Measurements from ENCODE around the gene OR2L5. TPM values are rescaled to one million over a fixed set of nuclear protein-coding genes. Genes with fewer than 3 reads are reported as not detected.

Gene OR2L5
- total and polyA plus RNA-seq, 2 of the 13 experiments (the other 11 are each of a cell fraction or from before 2014, with no cell fraction given), result not detected

GRCh38 chr1:247998811-247999210, 14.6 kb upstream of the OR2L5 start (continued):
- no peak for TF ChIP-seq ZNF281 (CRISPR knock-in tag; IDR thresholded peaks at IDR 0.05; ENCODE audit: borderline replicate concordance)
- no peak for TF ChIP-seq ZNF607 (CRISPR knock-in tag; IDR thresholded peaks at IDR 0.05; ENCODE audit: borderline replicate concordance)
- TF ChIP-seq MIER2 (CRISPR knock-in tag; IDR thresholded peaks at IDR 0.05), result no peak
- TF ChIP-seq YEATS2 (CRISPR knock-in tag; IDR thresholded peaks at IDR 0.05; ENCODE audit: borderline replicate concordance), result no peak

- ChIA-PET POLR2A (no interaction called here), CTCF (ENCODE audit: low intra/inter-chr PET ratio, low total read pairs) (no interaction called here)
- H3K27me3 ChIP-seq (ENCODE audit: control insufficient read depth in 1 of 2, insufficient read depth in 2 of 2, low read length in 2 of 2), result no peaks in the 10 kb centered on the region
- no peak overlapping the region for H3K9ac ChIP-seq (ENCODE audit: insufficient read depth, low read depth, low read length)
- no peak overlapping the region for H3K4me3 ChIP-seq (replicated peaks in 1 of 3; ENCODE audit: insufficient read depth in 1 of 3, low read depth in 2 of 3, low read length in 3 of 3)
- peaks cover 77% of the 10 kb centered on the region for H3K9me3 ChIP-seq (ENCODE audit: low read length)
- in situ Hi-C loops (cut with HindIII; ENCODE audit: extremely low pct_ligation_motif_present, low pct_unique_long_range_greater_than_20kb) (no loop called here), intact Hi-C loops (cut with micrococcal nuclease; ENCODE audit: unreplicated experiment) (no loop called here)
- H3K36me3 ChIP-seq (replicated peaks in 1 of 2; ENCODE audit: control insufficient read depth in 1 of 2, insufficient read depth in 2 of 2, low read length in 2 of 2), result no peaks in the 10 kb centered on the region
- H3K4me2 ChIP-seq (ENCODE audit: low read depth, low read length), result no peak overlapping the region
- H2AFZ ChIP-seq (ENCODE audit: low read length), result no peak overlapping the region
- 4% methylated on average over 1 of the region's 1 CpG for WGBS (ENCODE audit: low lambda C conversion rate)
- H4K20me1 ChIP-seq (ENCODE audit: insufficient read depth, low read length), result no peaks in the 10 kb centered on the region
- H3K4me1 ChIP-seq (ENCODE audit: insufficient read depth, low read length), result no peaks in the 10 kb centered on the region
- FAIRE-seq, result no peak
- no peak for ATAC-seq
- TF ChIP-seq FOSL1 (CRISPR knock-in tag; IDR thresholded peaks at IDR 0.05; ENCODE audit: borderline replicate concordance) (no peak), ZNF276 (CRISPR knock-in tag; IDR thresholded peaks at IDR 0.05; ENCODE audit: low read depth) (no peak), ZNF891 (CRISPR knock-in tag; IDR thresholded peaks at IDR 0.05) (no peak), CHD2 (IDR thresholded peaks at IDR 0.05; ENCODE audit: low read depth, low read length) (no peak), STAT6 (CRISPR knock-in tag; IDR thresholded peaks at IDR 0.05; ENCODE audit: borderline replicate concordance) (no peak), POLR2G (IDR thresholded peaks at IDR 0.05; ENCODE audit: low read depth, low read length) (no peak), DR1 (CRISPR knock-in tag; IDR thresholded peaks at IDR 0.05) (no peak), CTCF (CRISPR knock-in tag; IDR thresholded peaks at IDR 0.05) (no peak), PLRG1 (conservative IDR thresholded peaks at IDR 0.05) (no peak), SAFB2 (CRISPR knock-in tag; IDR thresholded peaks at IDR 0.05; ENCODE audit: borderline replicate concordance, low read depth) (no peak), DNMT3B (CRISPR knock-in tag; conservative IDR thresholded peaks at IDR 0.05) (no peak)
- H3K27ac ChIP-seq (ENCODE audit: extremely low read length, insufficient read depth, low read length), result no peak overlapping the region
- DNase-seq (ENCODE audit: low spot score), result no peak
- BruUV-seq (replicated peaks), result no TSS peak
- no peaks in the 10 kb centered on the region for H3K79me2 ChIP-seq (ENCODE audit: insufficient read depth, low read length)
Observed at GRCh38 chr1:248000169-248000568, 13.3 kb upstream of the OR2L5 start.
